ENCODE measurements around the gene TNS1. TPM values are rescaled to one million over a fixed set of nuclear protein-coding genes. Genes with fewer than 3 reads are reported as not detected.
A peak's percentile ranks its signal among the peaks of the same experiment; 100 is the strongest.
"Not testable (repeated sequence)": the region's sequence is repeated elsewhere in the genome, so short reads cannot be mapped to it uniquely, and the experiment has no call there.

Gene TNS1
- total RNA-seq, 1 donor from 2014 or later: 705 TPM

GRCh38 chr2:217809736-217810135 lies 193.1 kb downstream of the TNS1 start:
- no peak for ATAC-seq
- intact Hi-C loops (cut with DNase I): loop anchor here (10.0 kb wide), 1 partner anchor 45 kb away; no protein-coding TSS in a partner anchor
- no peak for DNase-seq (ENCODE audit: missing footprints)

- not testable (repeated sequence) for DNase-seq (ENCODE audit: missing footprints); ATAC-seq
- intact Hi-C loops (cut with DNase I): loop anchor here (10.0 kb wide), 1 partner anchor 46 kb away; no protein-coding TSS in a partner anchor
These were observed 193.8 kb downstream of the TNS1 start for GRCh38 chr2:217808967-217809366.

- no peak for ATAC-seq
- intact Hi-C loops (cut with DNase I): loop anchor here (10.0 kb wide), 1 partner anchor 46 kb away; no protein-coding TSS in a partner anchor
- no peak for DNase-seq (ENCODE audit: missing footprints)
These were observed 194.5 kb downstream of the TNS1 start for GRCh38 chr2:217808326-217808725.

GRCh38 chr2:217807753-217808152 lies 195.0 kb downstream of the TNS1 start:
- ATAC-seq: no peak
- DNase-seq (ENCODE audit: missing footprints): no peak
- intact Hi-C loops (cut with DNase I): loop anchor here (10.0 kb wide), 1 partner anchor 47 kb away; no protein-coding TSS in a partner anchor

GRCh38 chr2:217807025-217807424 lies 195.8 kb downstream of the TNS1 start:
- intact Hi-C loops (cut with DNase I): loop anchor here (10.0 kb wide), 1 partner anchor 48 kb away; no protein-coding TSS in a partner anchor
- no peak for DNase-seq (ENCODE audit: missing footprints)
- no peak for ATAC-seq

GRCh38 chr2:217806482-217806765 lies 196.4 kb downstream of the TNS1 start:
- intact Hi-C loops (cut with DNase I): loop anchor here (10.0 kb wide), 1 partner anchor 48 kb away; no protein-coding TSS in a partner anchor
- no peak for ATAC-seq
- no peak for DNase-seq (ENCODE audit: missing footprints)

- intact Hi-C loops (cut with DNase I): loop anchor here (10.0 kb wide), 1 partner anchor 49 kb away; no protein-coding TSS in a partner anchor
- ATAC-seq (no peak), DNase-seq (ENCODE audit: missing footprints) (no peak)
These were observed 196.9 kb downstream of the TNS1 start for GRCh38 chr2:217805668-217806481.

- peak; percentile 17 for ATAC-seq
- intact Hi-C loops (cut with DNase I): loop anchor here (10.0 kb wide), 1 partner anchor 50 kb away; no protein-coding TSS in a partner anchor
These were observed 197.8 kb downstream of the TNS1 start for GRCh38 chr2:217804791-217805667.

GRCh38 chr2:217804338-217804737 lies 198.5 kb downstream of the TNS1 start:
- peak; percentile 6 for ATAC-seq
- intact Hi-C loops (cut with DNase I): loop anchor here (10.0 kb wide), 1 partner anchor 50 kb away; no protein-coding TSS in a partner anchor

More at GRCh38 chr2:217804791-217805667, 197.8 kb downstream of the TNS1 start:
- no peak for DNase-seq (ENCODE audit: missing footprints)

GRCh38 chr2:217803653-217803960 lies 199.2 kb downstream of the TNS1 start:
- intact Hi-C loops (cut with DNase I): loop anchor here (10.0 kb wide), 1 partner anchor 51 kb away; no protein-coding TSS in a partner anchor
- DNase-seq (ENCODE audit: missing footprints): no peak
- no peak for ATAC-seq

More at GRCh38 chr2:217804338-217804737, 198.5 kb downstream of the TNS1 start:
- no peak for DNase-seq (ENCODE audit: missing footprints)

GRCh38 chr2:217802876-217803652 lies 199.7 kb downstream of the TNS1 start:
- intact Hi-C loops (cut with DNase I): loop anchor here (10.0 kb wide), 1 partner anchor 52 kb away; no protein-coding TSS in a partner anchor
- ATAC-seq: no peak
- DNase-seq (ENCODE audit: missing footprints): no peak

- DNase-seq (ENCODE audit: missing footprints): no peak
- intact Hi-C loops (cut with DNase I): loop anchor here (10.0 kb wide), 1 partner anchor 53 kb away; no protein-coding TSS in a partner anchor
- no peak for ATAC-seq
These were observed 200.5 kb downstream of the TNS1 start for GRCh38 chr2:217802266-217802665.

- intact Hi-C loops (cut with DNase I): loop anchor here (10.0 kb wide), 1 partner anchor 53 kb away; no protein-coding TSS in a partner anchor
- ATAC-seq (no peak), DNase-seq (ENCODE audit: missing footprints) (no peak)
These were observed 201.1 kb downstream of the TNS1 start for GRCh38 chr2:217801711-217802110.

GRCh38 chr2:217801115-217801531 lies 201.7 kb downstream of the TNS1 start:
- DNase-seq (ENCODE audit: missing footprints): no peak

GRCh38 chr2:217800433-217801114 lies 202.2 kb downstream of the TNS1 start:
- DNase-seq (ENCODE audit: missing footprints): no peak
- intact Hi-C loops (cut with DNase I): loop anchor here (10.0 kb wide), 1 partner anchor 54 kb away; no protein-coding TSS in a partner anchor
- no peak for ATAC-seq

More at GRCh38 chr2:217801115-217801531, 201.7 kb downstream of the TNS1 start:
- no peak for ATAC-seq
- intact Hi-C loops (cut with DNase I): loop anchor here (10.0 kb wide), 1 partner anchor 54 kb away; no protein-coding TSS in a partner anchor

GRCh38 chr2:217799563-217800432 lies 203.0 kb downstream of the TNS1 start:
- intact Hi-C loops (cut with DNase I): loop anchor here (10.0 kb wide), 1 partner anchor 55 kb away; no protein-coding TSS in a partner anchor
- ATAC-seq (no peak), DNase-seq (ENCODE audit: missing footprints) (no peak)

Data from Right ventricle myocardium inferior (tissue), 1 donor.